Hypothalamus (tissue), 51 donors: ENCODE data around the gene RAB3B.
"Not testable (repeated sequence)": the region's sequence is repeated elsewhere in the genome, so short reads cannot be mapped to it uniquely, and the experiment has no call there.

Experiments used
- DNase-seq, 51 donors: peaks; one replicate each; lab custom pipeline; 2025; lab: John Stamatoyannopoulos, UW

The RAB3B gene

GRCh38 chr1:51990478-51990965, at the start of gene RAB3B:
RAB3B (minus strand) TSS chr1:51990700; CDS start chr1:51977117, 13,583 bp downstream.
- DNase-seq = peak in 26 of 51 donors; percentile 0 to 47 (median 12)

- no peak for DNase-seq
Measured at GRCh38 chr1:52037909-52038308, 47.4 kb upstream of the RAB3B start.

GRCh38 chr1:52037402-52037814, 46.9 kb upstream of the RAB3B start:
- DNase-seq = no peak

GRCh38 chr1:52034050-52034384, 43.5 kb upstream of the RAB3B start:
- no peak for DNase-seq

- peak; percentile 24 to 91 (median 72) for DNase-seq
Measured at GRCh38 chr1:52033190-52034049, 42.9 kb upstream of the RAB3B start, which contains the start of gene KTI12. KTI12 (minus strand) TSS chr1:52033810; CDS start chr1:52033761, 49 bp downstream.

GRCh38 chr1:52032785-52033131, 42.3 kb upstream of the RAB3B start:
- DNase-seq = peak in 22 of 51 donors; percentile 3 to 51 (median 24)

- no peak for DNase-seq
Measured at GRCh38 chr1:52032124-52032784, 41.8 kb upstream of the RAB3B start.

- not testable (repeated sequence) for DNase-seq
Measured at GRCh38 chr1:52028839-52029238, 38.3 kb upstream of the RAB3B start.

GRCh38 chr1:52028328-52028727, 37.8 kb upstream of the RAB3B start:
- DNase-seq = no peak

- no peak for DNase-seq
Measured at GRCh38 chr1:52026278-52026677, 35.8 kb upstream of the RAB3B start.

- DNase-seq = no peak
Measured at GRCh38 chr1:52022133-52022532, 31.6 kb upstream of the RAB3B start.

GRCh38 chr1:52008071-52008809, 17.7 kb upstream of the RAB3B start:
- no peak for DNase-seq

- DNase-seq = no peak
Measured at GRCh38 chr1:52007215-52008002, 16.9 kb upstream of the RAB3B start.

GRCh38 chr1:52006081-52006553, 15.6 kb upstream of the RAB3B start:
- DNase-seq = not testable (repeated sequence)

GRCh38 chr1:52005548-52005947, 15.0 kb upstream of the RAB3B start:
- not testable (repeated sequence) for DNase-seq

GRCh38 chr1:52003877-52004276, 13.4 kb upstream of the RAB3B start:
- DNase-seq = no peak

GRCh38 chr1:52002038-52002917, 11.8 kb upstream of the RAB3B start:
- DNase-seq = peak in 19 of 51 donors; percentile 3 to 72 (median 15)

GRCh38 chr1:51998701-51999100, 8.2 kb upstream of the RAB3B start:
- DNase-seq = no peak

GRCh38 chr1:51997974-51998382, 7.5 kb upstream of the RAB3B start:
- no peak for DNase-seq
